Activated CD4-positive, alpha-beta T cell treated with anti-CD3 and anti-CD28 coated beads for 4 hours (primary cell): ENCODE data around the gene SMIM1.

Source experiments
- DNase-seq, 2 donors: peaks; one replicate each; pipeline ENCODE4 v3.0.0-alpha.2; 2020

SMIM1 gene

GRCh38 chr1:3772715-3773571 is at the start of gene SMIM1:
Gene SMIM1 (plus strand): TSS chr1:3772749. CDS start chr1:3775374, 2,625 bp downstream.
- no peak for DNase-seq

GRCh38 chr1:3722846-3723245 is 49.7 kb upstream of the SMIM1 start:
- no peak for DNase-seq

- DNase-seq = peak; percentile 80 to 81
These were observed 48.0 kb upstream of the SMIM1 start for GRCh38 chr1:3724416-3725030.

- DNase-seq = no peak
These were observed 47.2 kb upstream of the SMIM1 start for GRCh38 chr1:3725366-3725765.

- no peak for DNase-seq
These were observed 45.3 kb upstream of the SMIM1 start for GRCh38 chr1:3727042-3727824.

- DNase-seq = no peak
These were observed 44.4 kb upstream of the SMIM1 start for GRCh38 chr1:3727825-3728776.

- DNase-seq = no peak
These were observed 42.7 kb upstream of the SMIM1 start for GRCh38 chr1:3729594-3730542.

GRCh38 chr1:3730543-3731247 is 41.9 kb upstream of the SMIM1 start:
- DNase-seq = no peak

GRCh38 chr1:3731583-3732433 is 40.7 kb upstream of the SMIM1 start:
- no peak for DNase-seq

GRCh38 chr1:3732434-3733093 is 40.0 kb upstream of the SMIM1 start:
- DNase-seq = no peak

- no peak for DNase-seq
These were observed 39.3 kb upstream of the SMIM1 start for GRCh38 chr1:3733094-3733882.

- no peak for DNase-seq
These were observed 38.5 kb upstream of the SMIM1 start for GRCh38 chr1:3733883-3734589.

- DNase-seq = no peak
These were observed 37.9 kb upstream of the SMIM1 start for GRCh38 chr1:3734602-3735001.

- DNase-seq = no peak
These were observed 37.4 kb upstream of the SMIM1 start for GRCh38 chr1:3735027-3735681.

- no peak for DNase-seq
These were observed 36.9 kb upstream of the SMIM1 start for GRCh38 chr1:3735688-3736087.

- no peak for DNase-seq
These were observed 36.4 kb upstream of the SMIM1 start for GRCh38 chr1:3736131-3736561.

- no peak for DNase-seq
These were observed 35.8 kb upstream of the SMIM1 start for GRCh38 chr1:3736708-3737107.
